ENCODE measurements around the gene RDH13. TPM values are rescaled to one million over a fixed set of nuclear protein-coding genes. Genes with fewer than 3 reads are reported as not detected.

RDH13 gene
- total RNA-seq, 4 donors from 2014 or later = 6.3 to 25.7 (median 12.7) TPM

DNA sequence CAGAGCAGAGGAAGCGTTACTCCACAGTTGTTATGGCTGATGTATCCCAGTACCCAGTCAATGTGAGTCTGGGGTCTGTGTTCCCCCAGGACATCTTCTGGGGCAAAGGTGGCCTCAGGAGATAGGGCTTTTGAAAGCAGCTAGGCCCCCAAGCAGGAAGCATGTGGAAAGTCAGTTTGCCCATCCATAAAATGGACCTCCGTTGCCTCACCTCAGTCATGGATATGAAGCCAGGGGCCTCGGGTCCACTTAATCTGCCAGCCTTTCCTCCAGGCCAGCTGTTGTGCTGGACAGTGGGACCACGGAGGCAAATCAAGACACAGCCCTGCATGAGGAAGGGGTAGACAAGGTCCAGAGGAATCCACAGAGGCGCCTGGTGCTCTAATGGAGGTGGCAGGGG, 16.0 kb upstream of the RDH13 start:
- Histone ChIP-seq H3K4me1 (peaks cover 0 to 34% (median 13%) of the 10 kb centered on the region in 4 donors), H3K36me3 (no peaks in the 10 kb centered on the region), H3K27me3 (peaks cover 11 to 92% of the 10 kb centered on the region in 2 donors), H3K27ac (no peak overlapping the region), H3K4me3 (no peak overlapping the region), H3K9me3 (no peaks in the 10 kb centered on the region)
- TF ChIP-seq POLR2A (IDR thresholded peaks at IDR 0.05) = no peak
- 67 to 73% methylated on average over 5 of the region's 5 CpGs for WGBS, 2 donors
- no peak for DNase-seq (ENCODE audit: low spot score in 2 of 2)

GRCh38 chr19:55077106-55077505, 14.2 kb upstream of the RDH13 start:
- TF ChIP-seq POLR2A (IDR thresholded peaks at IDR 0.05) (no peak), EP300 (IDR thresholded peaks at IDR 0.05) (no peak)
- TF ChIP-seq, protein P1, sequence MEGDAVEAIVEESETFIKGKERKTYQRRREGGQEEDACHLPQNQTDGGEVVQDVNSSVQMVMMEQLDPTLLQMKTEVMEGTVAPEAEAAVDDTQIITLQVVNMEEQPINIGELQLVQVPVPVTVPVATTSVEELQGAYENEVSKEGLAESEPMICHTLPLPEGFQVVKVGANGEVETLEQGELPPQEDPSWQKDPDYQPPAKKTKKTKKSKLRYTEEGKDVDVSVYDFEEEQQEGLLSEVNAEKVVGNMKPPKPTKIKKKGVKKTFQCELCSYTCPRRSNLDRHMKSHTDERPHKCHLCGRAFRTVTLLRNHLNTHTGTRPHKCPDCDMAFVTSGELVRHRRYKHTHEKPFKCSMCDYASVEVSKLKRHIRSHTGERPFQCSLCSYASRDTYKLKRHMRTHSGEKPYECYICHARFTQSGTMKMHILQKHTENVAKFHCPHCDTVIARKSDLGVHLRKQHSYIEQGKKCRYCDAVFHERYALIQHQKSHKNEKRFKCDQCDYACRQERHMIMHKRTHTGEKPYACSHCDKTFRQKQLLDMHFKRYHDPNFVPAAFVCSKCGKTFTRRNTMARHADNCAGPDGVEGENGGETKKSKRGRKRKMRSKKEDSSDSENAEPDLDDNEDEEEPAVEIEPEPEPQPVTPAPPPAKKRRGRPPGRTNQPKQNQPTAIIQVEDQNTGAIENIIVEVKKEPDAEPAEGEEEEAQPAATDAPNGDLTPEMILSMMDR (IDR thresholded peaks at IDR 0.05) = no peak
- Histone ChIP-seq H3K36me3 (no peaks in the 10 kb centered on the region), H3K4me3 (no peak overlapping the region), H3K27me3 (peaks cover 0 to 88% of the 10 kb centered on the region in 2 donors), H3K9me3 (peaks cover 0 to 10% (median 0%) of the 10 kb centered on the region in 4 donors), H3K27ac (no peak overlapping the region), H3K4me1 (peaks cover 0 to 24% (median 9%) of the 10 kb centered on the region in 4 donors)
- WGBS, 2 donors = 56 to 73% methylated on average over 2 of the region's 2 CpGs
- no peak for DNase-seq (ENCODE audit: low spot score in 2 of 2)

DNA sequence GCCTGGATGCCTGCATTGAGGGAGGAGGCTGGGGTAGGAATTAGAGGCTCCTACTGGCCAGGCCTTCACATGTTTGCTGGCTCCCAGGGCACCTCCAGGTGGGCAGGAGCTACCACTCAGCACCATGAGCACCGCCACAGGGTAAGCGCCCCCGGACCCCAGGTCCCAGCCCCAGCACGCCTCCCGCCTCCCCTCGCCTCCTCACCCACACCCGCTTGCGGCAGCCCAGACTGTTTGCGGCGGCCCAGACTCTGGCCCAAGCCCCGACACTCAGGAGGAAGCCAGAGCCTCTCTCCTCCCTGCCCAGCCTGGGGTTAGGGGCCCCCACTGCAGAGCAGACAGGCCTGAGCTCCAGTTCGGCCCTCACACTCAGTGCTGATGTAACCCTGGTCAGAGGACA, 13.4 kb upstream of the RDH13 start:
- Histone ChIP-seq H3K36me3 (no peaks in the 10 kb centered on the region), H3K9me3 (peaks cover 0 to 10% (median 0%) of the 10 kb centered on the region in 4 donors), H3K4me1 (peaks cover 0 to 16% (median 5%) of the 10 kb centered on the region in 4 donors), H3K27ac (no peak overlapping the region), H3K4me3 (no peak overlapping the region), H3K27me3 (peaks cover 0 to 88% of the 10 kb centered on the region in 2 donors)
- DNase-seq (ENCODE audit: low spot score in 2 of 2) = no peak
- 39% methylated on average over 7 of the region's 12 CpGs; no CpG with 5 or more reads in 1 of the 2 donors for WGBS, 2 donors
- no peak for TF ChIP-seq POLR2A (IDR thresholded peaks at IDR 0.05)
- TF ChIP-seq, protein P1 (IDR thresholded peaks at IDR 0.05) = no peak
- no peak for TF ChIP-seq EP300 (IDR thresholded peaks at IDR 0.05)

- no peak for TF ChIP-seq EP300 (IDR thresholded peaks at IDR 0.05)
- TF ChIP-seq, protein P1 (IDR thresholded peaks at IDR 0.05) = no peak
- WGBS, 2 donors = 29 to 35% methylated on average over 18 of the region's 18 CpGs
- Histone ChIP-seq H3K9me3 (peaks cover 0 to 10% (median 0%) of the 10 kb centered on the region in 4 donors), H3K4me3 (no peak within 1 kb of the TSS), H3K36me3 (no peaks in the 10 kb centered on the region), H3K27ac (no peak within 1 kb of the TSS), H3K27me3 (peaks cover 0 to 88% of the 10 kb centered on the region in 2 donors), H3K4me1 (peaks cover 0 to 8% (median 2%) of the 10 kb centered on the region in 4 donors)
- no peak for DNase-seq (ENCODE audit: low spot score in 2 of 2)
Measured at GRCh38 chr19:55075371-55075998, 12.5 kb upstream of the RDH13 start, which contains the start of gene EPS8L1. Gene EPS8L1 (plus strand): TSS chr19:55075869. CDS start chr19:55076445, 576 bp downstream.

- Histone ChIP-seq H3K4me1 (peaks cover 0 to 9% (median 0%) of the 10 kb centered on the region in 4 donors), H3K27ac (no peak overlapping the region), H3K36me3 (no peaks in the 10 kb centered on the region), H3K27me3 (peaks cover 0 to 89% of the 10 kb centered on the region in 2 donors), H3K9me3 (peaks cover 0 to 14% (median 0%) of the 10 kb centered on the region in 4 donors), H3K4me3 (no peak overlapping the region)
- TF ChIP-seq EP300 (IDR thresholded peaks at IDR 0.05) (no peak), POLR2A (IDR thresholded peaks at IDR 0.05) (no peak)
- TF ChIP-seq, protein P1 (IDR thresholded peaks at IDR 0.05) = no peak
- no peak for DNase-seq (ENCODE audit: low spot score in 2 of 2)
- WGBS, 2 donors = 61 to 70% methylated on average over 8 of the region's 8 CpGs
Measured at GRCh38 chr19:55071913-55072312, 9.0 kb upstream of the RDH13 start.
